ENCODE data around the gene P2RX7.
A peak's percentile ranks its signal among the peaks of the same experiment; 100 is the strongest.
"Not testable (repeated sequence)": the region's sequence is repeated elsewhere in the genome, so short reads cannot be mapped to it uniquely, and the experiment has no call there.

Gene P2RX7

DNA sequence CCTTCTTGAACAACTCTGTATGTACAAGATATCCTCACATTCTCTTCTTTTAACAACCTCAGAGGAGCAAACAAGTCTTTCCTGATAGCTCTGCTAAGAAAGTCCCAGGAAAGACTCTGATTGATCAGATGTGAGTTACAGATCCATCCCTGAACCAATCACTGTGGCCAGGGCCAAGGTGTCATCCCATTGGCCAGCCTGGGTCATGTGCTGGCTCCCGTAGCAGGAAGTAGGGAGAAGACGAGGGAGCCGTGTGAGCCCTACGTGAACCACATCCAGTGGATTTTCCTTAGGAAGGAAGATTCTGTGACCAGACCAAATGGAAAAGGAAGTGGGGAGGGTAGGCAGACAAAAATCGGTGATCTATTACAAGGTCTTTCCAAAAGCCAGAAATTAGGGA lies 5.6 kb downstream of the P2RX7 start:
- H3K4me1 ChIP-seq (ENCODE audit: insufficient read depth, poor library complexity, severe bottlenecking), result peaks cover 6% of the 10 kb centered on the region
- no peak for ATAC-seq (ENCODE audit: low read depth)
- H3K4me3 ChIP-seq (ENCODE audit: severe bottlenecking), result no peak overlapping the region
- H3K27ac ChIP-seq (ENCODE audit: poor library complexity, severe bottlenecking), result no peak overlapping the region
- H3K36me3 ChIP-seq (ENCODE audit: low read depth), result no peaks in the 10 kb centered on the region
- H3K9me3 ChIP-seq (ENCODE audit: severe bottlenecking), result no peaks in the 10 kb centered on the region
- TF ChIP-seq CTCF (IDR thresholded peaks at IDR 0.05; ENCODE audit: poor library complexity, severe bottlenecking), result no peak
- no peaks in the 10 kb centered on the region for H3K27me3 ChIP-seq (ENCODE audit: insufficient read depth, poor library complexity, severe bottlenecking)
- no peak for DNase-seq (ENCODE audit: low spot score)

GRCh38 chr12:121139286-121139685 lies 6.6 kb downstream of the P2RX7 start:
- no peak for TF ChIP-seq CTCF (IDR thresholded peaks at IDR 0.05; ENCODE audit: poor library complexity, severe bottlenecking)
- Histone ChIP-seq H3K36me3 (ENCODE audit: low read depth) (no peaks in the 10 kb centered on the region), H3K27me3 (ENCODE audit: insufficient read depth, poor library complexity, severe bottlenecking) (no peaks in the 10 kb centered on the region), H3K4me3 (ENCODE audit: severe bottlenecking) (no peak overlapping the region), H3K4me1 (ENCODE audit: insufficient read depth, poor library complexity, severe bottlenecking) (peaks cover 10% of the 10 kb centered on the region), H3K9me3 (ENCODE audit: severe bottlenecking) (no peaks in the 10 kb centered on the region), H3K27ac (ENCODE audit: poor library complexity, severe bottlenecking) (no peak overlapping the region)
- no peak for ATAC-seq (ENCODE audit: low read depth)
- DNase-seq (ENCODE audit: low spot score), result no peak

GRCh38 chr12:121142171-121142950 lies 9.7 kb downstream of the P2RX7 start:
- no peak for TF ChIP-seq CTCF (IDR thresholded peaks at IDR 0.05; ENCODE audit: poor library complexity, severe bottlenecking)

DNA sequence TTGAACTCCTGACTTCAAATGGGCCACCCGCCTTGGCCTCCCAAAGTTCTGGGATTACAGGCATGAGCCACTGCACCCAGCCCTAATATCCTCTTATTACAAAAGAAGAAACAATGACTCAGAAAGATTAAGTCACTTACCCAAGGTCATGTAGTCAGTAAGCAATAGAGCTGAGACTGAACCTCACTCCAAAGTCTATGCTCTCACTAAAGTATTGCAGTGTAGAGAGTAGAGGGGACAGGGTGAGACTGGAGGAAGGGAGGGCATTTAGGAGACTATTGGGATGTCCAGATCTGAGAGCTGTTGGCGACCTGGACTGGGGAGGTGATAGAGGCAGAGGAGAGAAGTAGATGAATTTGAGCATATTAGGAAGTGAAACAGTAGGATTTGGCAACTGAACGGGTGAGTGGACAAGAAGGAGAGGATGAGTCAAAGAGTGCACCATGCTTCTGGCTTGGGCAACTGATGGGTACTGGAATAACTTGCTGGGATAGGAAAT lies 11.8 kb downstream of the P2RX7 start:
- H3K27me3 ChIP-seq (ENCODE audit: insufficient read depth, poor library complexity, severe bottlenecking), result no peaks in the 10 kb centered on the region
- ATAC-seq (ENCODE audit: low read depth) (peak; percentile 71; the same call in 2 of the 3 replicates), DNase-seq (ENCODE audit: low spot score) (no peak)
- H3K36me3 ChIP-seq (ENCODE audit: low read depth), result no peaks in the 10 kb centered on the region
- peaks cover 13% of the 10 kb centered on the region for H3K4me1 ChIP-seq (ENCODE audit: insufficient read depth, poor library complexity, severe bottlenecking)
- TF ChIP-seq CTCF (IDR thresholded peaks at IDR 0.05; ENCODE audit: poor library complexity, severe bottlenecking), result no peak
- H3K27ac ChIP-seq (ENCODE audit: poor library complexity, severe bottlenecking), result no peak overlapping the region
- no peaks in the 10 kb centered on the region for H3K9me3 ChIP-seq (ENCODE audit: severe bottlenecking)
- no peak overlapping the region for H3K4me3 ChIP-seq (ENCODE audit: severe bottlenecking)

More at GRCh38 chr12:121142171-121142950, 9.7 kb downstream of the P2RX7 start:
- Histone ChIP-seq H3K4me3 (ENCODE audit: severe bottlenecking) (no peak overlapping the region), H3K4me1 (ENCODE audit: insufficient read depth, poor library complexity, severe bottlenecking) (peaks cover 13% of the 10 kb centered on the region), H3K36me3 (ENCODE audit: low read depth) (no peaks in the 10 kb centered on the region), H3K27me3 (ENCODE audit: insufficient read depth, poor library complexity, severe bottlenecking) (no peaks in the 10 kb centered on the region), H3K9me3 (ENCODE audit: severe bottlenecking) (no peaks in the 10 kb centered on the region), H3K27ac (ENCODE audit: poor library complexity, severe bottlenecking) (no peak overlapping the region)
- DNase-seq (ENCODE audit: low spot score) (no peak), ATAC-seq (ENCODE audit: low read depth) (no peak)

DNA sequence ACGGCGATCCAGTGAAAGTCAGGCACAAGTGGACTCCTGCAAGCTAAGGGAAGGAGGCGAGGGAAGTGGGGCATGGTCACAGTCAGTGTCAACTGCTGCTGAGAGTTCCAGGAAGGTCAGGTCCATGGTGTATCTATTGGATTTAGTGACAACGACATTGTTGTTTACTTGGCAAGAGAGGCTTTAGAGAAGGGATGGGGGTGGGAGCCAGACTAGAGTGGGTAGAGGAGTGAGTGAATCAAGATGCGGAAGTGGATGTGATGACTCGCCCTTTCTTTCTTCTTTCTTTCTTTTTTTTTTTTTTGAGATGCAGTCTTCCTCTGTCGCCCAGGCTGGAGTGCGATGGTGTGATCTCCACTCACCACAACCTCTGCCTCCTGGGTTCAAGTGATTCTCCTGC lies 12.5 kb downstream of the P2RX7 start:
- no peak overlapping the region for H3K4me3 ChIP-seq (ENCODE audit: severe bottlenecking)
- H3K36me3 ChIP-seq (ENCODE audit: low read depth), result no peaks in the 10 kb centered on the region
- no peaks in the 10 kb centered on the region for H3K27me3 ChIP-seq (ENCODE audit: insufficient read depth, poor library complexity, severe bottlenecking)
- H3K27ac ChIP-seq (ENCODE audit: poor library complexity, severe bottlenecking), result no peak overlapping the region
- peaks cover 13% of the 10 kb centered on the region for H3K4me1 ChIP-seq (ENCODE audit: insufficient read depth, poor library complexity, severe bottlenecking)
- no peak for TF ChIP-seq CTCF (IDR thresholded peaks at IDR 0.05; ENCODE audit: poor library complexity, severe bottlenecking)
- H3K9me3 ChIP-seq (ENCODE audit: severe bottlenecking), result no peaks in the 10 kb centered on the region
- DNase-seq (ENCODE audit: low spot score) (no peak), ATAC-seq (ENCODE audit: low read depth) (no peak)

DNA sequence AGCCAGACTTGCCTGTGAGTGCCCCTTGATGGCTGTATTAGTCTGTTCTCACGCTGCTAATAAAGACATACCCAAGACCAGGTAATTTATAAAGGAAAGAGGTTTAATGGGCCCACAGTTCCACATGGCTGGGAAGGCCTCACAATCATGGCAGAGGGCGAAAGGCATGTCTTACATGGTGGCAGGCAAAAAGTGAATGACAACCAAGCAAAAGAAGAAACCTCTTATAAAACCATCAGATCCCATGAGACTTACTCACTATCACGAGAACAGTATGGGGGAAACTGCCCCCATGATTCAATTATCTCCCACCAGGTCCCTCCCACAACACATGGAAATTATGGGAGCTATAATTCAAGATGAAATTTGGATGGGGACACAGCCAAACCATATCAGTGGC lies 16.6 kb downstream of the P2RX7 start:
- H3K27ac ChIP-seq (ENCODE audit: poor library complexity, severe bottlenecking); ATAC-seq (ENCODE audit: low read depth); H3K36me3 ChIP-seq (ENCODE audit: low read depth); H3K27me3 ChIP-seq (ENCODE audit: insufficient read depth, poor library complexity, severe bottlenecking); H3K4me3 ChIP-seq (ENCODE audit: severe bottlenecking); DNase-seq (ENCODE audit: low spot score); H3K9me3 ChIP-seq (ENCODE audit: severe bottlenecking); H3K4me1 ChIP-seq (ENCODE audit: insufficient read depth, poor library complexity, severe bottlenecking): not testable (repeated sequence)

Data from RWPE2 (cell line).